Measurements from ENCODE around the gene ZNF207. TPM values are rescaled to one million over a fixed set of nuclear protein-coding genes. Genes with fewer than 3 reads are reported as not detected.

The ZNF207 gene
- total and polyA plus RNA-seq, 2 of the 8 experiments (the other 6 are each of a cell fraction or from before 2014, with no cell fraction given) = 268 to 286 TPM

GRCh38 chr17:32333187-32333586, 16.8 kb upstream of the ZNF207 start (continued):
- TF ChIP-seq, protein P1, sequence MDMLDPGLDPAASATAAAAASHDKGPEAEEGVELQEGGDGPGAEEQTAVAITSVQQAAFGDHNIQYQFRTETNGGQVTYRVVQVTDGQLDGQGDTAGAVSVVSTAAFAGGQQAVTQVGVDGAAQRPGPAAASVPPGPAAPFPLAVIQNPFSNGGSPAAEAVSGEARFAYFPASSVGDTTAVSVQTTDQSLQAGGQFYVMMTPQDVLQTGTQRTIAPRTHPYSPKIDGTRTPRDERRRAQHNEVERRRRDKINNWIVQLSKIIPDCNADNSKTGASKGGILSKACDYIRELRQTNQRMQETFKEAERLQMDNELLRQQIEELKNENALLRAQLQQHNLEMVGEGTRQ (IDR thresholded peaks at IDR 0.05; ENCODE audit: low read length) = no peak
- TF ChIP-seq RBBP5 (IDR thresholded peaks at IDR 0.05; ENCODE audit: borderline replicate concordance, low read depth, low read length) = no peak
- no peak for TF ChIP-seq BRCA1 (IDR thresholded peaks at IDR 0.05; ENCODE audit: low read depth, low read length)
- TF ChIP-seq E2F6 (IDR thresholded peaks at IDR 0.05) = no peak
